ENCODE results near the gene WNT8A. TPM values are rescaled to one million over a fixed set of nuclear protein-coding genes. Genes with fewer than 3 reads are reported as not detected.
A peak's percentile ranks its signal among the peaks of the same experiment; 100 is the strongest.
"Not testable (repeated sequence)": the region's sequence is repeated elsewhere in the genome, so short reads cannot be mapped to it uniquely, and the experiment has no call there.

WNT8A gene
- total RNA-seq, 2 experiments from 2014 or later, result not detected

GRCh38 chr5:138065102-138065501 lies 18.7 kb upstream of the WNT8A start:
- H3K27me3 Mint-ChIP-seq, result peaks cover 6% of the 10 kb centered on the region
- H3K36me3 Mint-ChIP-seq, result no peaks in the 10 kb centered on the region
- ATAC-seq (ENCODE audit: low read depth) (no peak), DNase-seq (no peak)
- H3K27ac Mint-ChIP-seq, result no peak overlapping the region
- H3K4me1 Mint-ChIP-seq, result peaks cover 9% of the 10 kb centered on the region
- no peaks in the 10 kb centered on the region for H3K9me3 Mint-ChIP-seq
- no peak overlapping the region for H3K4me3 Mint-ChIP-seq
- POLR2A ChIA-PET, result interaction anchor here (1.1 kb wide), 1 partner anchor 32 kb away, joined by 3 read pairs; the partner anchor contains the start of gene FAM13B

GRCh38 chr5:138067945-138068344 lies 15.9 kb upstream of the WNT8A start:
- H3K36me3 Mint-ChIP-seq, result no peaks in the 10 kb centered on the region
- peaks cover 6% of the 10 kb centered on the region for H3K27me3 Mint-ChIP-seq
- H3K27ac Mint-ChIP-seq, result no peak overlapping the region
- DNase-seq (no peak), ATAC-seq (ENCODE audit: low read depth) (no peak)
- no peaks in the 10 kb centered on the region for H3K9me3 Mint-ChIP-seq
- no peak overlapping the region for H3K4me3 Mint-ChIP-seq
- POLR2A ChIA-PET, result interaction anchor here (1.6 kb wide), 1 partner anchor 35 kb away, joined by 4 read pairs; no protein-coding TSS in a partner anchor
- peaks cover 15% of the 10 kb centered on the region for H3K4me1 Mint-ChIP-seq

- POLR2A ChIA-PET, result interaction anchor here (0.6 to 1.6 kb wide), 4 partner anchors 15 to 36 kb away, joined by 3 to 5 read pairs (median 4); no protein-coding TSS in a partner anchor
- DNase-seq, result peak; percentile 66
- H3K27ac Mint-ChIP-seq, result no peak overlapping the region
- peaks cover 15% of the 10 kb centered on the region for H3K4me1 Mint-ChIP-seq
- H3K9me3 Mint-ChIP-seq, result no peaks in the 10 kb centered on the region
- no peak overlapping the region for H3K4me3 Mint-ChIP-seq
- ATAC-seq (ENCODE audit: low read depth), result peak; percentile 61
- H3K27me3 Mint-ChIP-seq, result peaks cover 8% of the 10 kb centered on the region
- no peaks in the 10 kb centered on the region for H3K36me3 Mint-ChIP-seq
Observed at GRCh38 chr5:138068742-138069600, 14.9 kb upstream of the WNT8A start.

GRCh38 chr5:138070026-138070425 lies 13.8 kb upstream of the WNT8A start:
- H3K27me3 Mint-ChIP-seq; DNase-seq; H3K27ac Mint-ChIP-seq; H3K36me3 Mint-ChIP-seq; H3K9me3 Mint-ChIP-seq; ATAC-seq (ENCODE audit: low read depth); H3K4me3 Mint-ChIP-seq: not testable (repeated sequence)
- POLR2A ChIA-PET, result interaction anchor here (1.3 kb wide), 1 partner anchor 34 kb away, joined by 5 read pairs; no protein-coding TSS in a partner anchor
- H3K4me1 Mint-ChIP-seq, result peaks cover 15% of the 10 kb centered on the region

GRCh38 chr5:138077064-138077696 lies 6.7 kb upstream of the WNT8A start:
- Mint-ChIP-seq H3K4me3 (no peak overlapping the region), H3K9me3 (no peaks in the 10 kb centered on the region), H3K27me3 (peaks cover 8% of the 10 kb centered on the region), H3K36me3 (no peaks in the 10 kb centered on the region), H3K4me1 (peaks cover 16% of the 10 kb centered on the region), H3K27ac (no peak overlapping the region)
- ATAC-seq (ENCODE audit: low read depth) (no peak), DNase-seq (peak; percentile 41)
- POLR2A ChIA-PET, result interaction anchor here (3.1 kb wide), 1 partner anchor 56 kb away, joined by 15 read pairs; no protein-coding TSS in a partner anchor

GRCh38 chr5:138078006-138078643 lies 5.7 kb upstream of the WNT8A start:
- no peak overlapping the region for H3K4me3 Mint-ChIP-seq
- no peak for ATAC-seq (ENCODE audit: low read depth)
- no peaks in the 10 kb centered on the region for H3K36me3 Mint-ChIP-seq
- DNase-seq, result no peak
- H3K27ac Mint-ChIP-seq, result no peak overlapping the region
- no peaks in the 10 kb centered on the region for H3K9me3 Mint-ChIP-seq
- POLR2A ChIA-PET, result interaction anchor here (1.4 to 3.1 kb wide), 2 partner anchors 55 to 325 kb away, joined by 3 to 15 read pairs; no protein-coding TSS in a partner anchor
- peaks cover 14% of the 10 kb centered on the region for H3K4me1 Mint-ChIP-seq
- H3K27me3 Mint-ChIP-seq, result peaks cover 6% of the 10 kb centered on the region

- H3K36me3 Mint-ChIP-seq, result no peaks in the 10 kb centered on the region
- peaks cover 19% of the 10 kb centered on the region for H3K4me1 Mint-ChIP-seq
- no peaks in the 10 kb centered on the region for H3K9me3 Mint-ChIP-seq
- ATAC-seq (ENCODE audit: low read depth), result no peak
- H3K4me3 Mint-ChIP-seq, result no peak overlapping the region
- DNase-seq, result no peak
- peak overlapping the region; percentile 34 for H3K27ac Mint-ChIP-seq
- no peaks in the 10 kb centered on the region for H3K27me3 Mint-ChIP-seq
- POLR2A ChIA-PET, result interaction anchor here (0.6 to 2.0 kb wide), 2 partner anchors 51 to 168 kb away, joined by 7 to 8 read pairs; no protein-coding TSS in a partner anchor
Observed at GRCh38 chr5:138082033-138082432, 1.8 kb upstream of the WNT8A start.

GRCh38 chr5:138091685-138092084 lies 7.9 kb downstream of the WNT8A start:
- no peaks in the 10 kb centered on the region for H3K36me3 Mint-ChIP-seq
- H3K27me3 Mint-ChIP-seq, result peaks cover 4% of the 10 kb centered on the region
- H3K4me1 Mint-ChIP-seq, result peaks cover 17% of the 10 kb centered on the region
- DNase-seq, result no peak
- ATAC-seq (ENCODE audit: low read depth), result no peak
- H3K4me3 Mint-ChIP-seq, result no peak overlapping the region
- POLR2A ChIA-PET, result no interaction called here
- no peak overlapping the region for H3K27ac Mint-ChIP-seq
- no peaks in the 10 kb centered on the region for H3K9me3 Mint-ChIP-seq

GRCh38 chr5:138092301-138092700 lies 8.5 kb downstream of the WNT8A start:
- H3K27me3 Mint-ChIP-seq, result peaks cover 4% of the 10 kb centered on the region
- ATAC-seq (ENCODE audit: low read depth) (no peak), DNase-seq (no peak)
- no peaks in the 10 kb centered on the region for H3K36me3 Mint-ChIP-seq
- H3K4me3 Mint-ChIP-seq, result no peak overlapping the region
- POLR2A ChIA-PET, result no interaction called here
- H3K27ac Mint-ChIP-seq, result no peak overlapping the region
- no peaks in the 10 kb centered on the region for H3K9me3 Mint-ChIP-seq
- peaks cover 22% of the 10 kb centered on the region for H3K4me1 Mint-ChIP-seq

GRCh38 chr5:138093036-138093435 lies 9.2 kb downstream of the WNT8A start:
- H3K9me3 Mint-ChIP-seq, result no peaks in the 10 kb centered on the region
- no peak overlapping the region for H3K27ac Mint-ChIP-seq
- no peak overlapping the region for H3K4me3 Mint-ChIP-seq
- peaks cover 4% of the 10 kb centered on the region for H3K27me3 Mint-ChIP-seq
- peaks cover 25% of the 10 kb centered on the region for H3K4me1 Mint-ChIP-seq
- POLR2A ChIA-PET, result no interaction called here
- DNase-seq, result no peak
- ATAC-seq (ENCODE audit: low read depth), result no peak
- no peaks in the 10 kb centered on the region for H3K36me3 Mint-ChIP-seq

GRCh38 chr5:138095100-138095907 lies 11.5 kb downstream of the WNT8A start:
- no peak overlapping the region for H3K27ac Mint-ChIP-seq
- H3K36me3 Mint-ChIP-seq, result no peaks in the 10 kb centered on the region
- no peak for ATAC-seq (ENCODE audit: low read depth)
- no peak for DNase-seq
- peaks cover 8% of the 10 kb centered on the region for H3K27me3 Mint-ChIP-seq
- peaks cover 25% of the 10 kb centered on the region for H3K4me1 Mint-ChIP-seq
- POLR2A ChIA-PET, result no interaction called here
- no peaks in the 10 kb centered on the region for H3K9me3 Mint-ChIP-seq
- H3K4me3 Mint-ChIP-seq, result no peak overlapping the region

GRCh38 chr5:138096363-138096762 lies 12.5 kb downstream of the WNT8A start:
- Mint-ChIP-seq H3K4me3 (no peak overlapping the region), H3K27me3 (peaks cover 10% of the 10 kb centered on the region), H3K27ac (no peak overlapping the region), H3K4me1 (peaks cover 25% of the 10 kb centered on the region), H3K36me3 (no peaks in the 10 kb centered on the region), H3K9me3 (peaks cover under 1% of the 10 kb centered on the region)
- DNase-seq, result no peak
- peak; percentile 44 for ATAC-seq (ENCODE audit: low read depth)
- POLR2A ChIA-PET, result interaction anchor here (0.6 kb wide), 1 partner anchor 9 kb away, joined by 4 read pairs; no protein-coding TSS in a partner anchor

All from activated naive CD8-positive, alpha-beta T cell treated with anti-CD3 and anti-CD28 coated beads, Interleukin-2, amount 10 ng/mL, durations not matched to agents 7 days and 5 days (primary cell).